Measurements from ENCODE around the gene SCMH1.
"Not testable (repeated sequence)": the region's sequence is repeated elsewhere in the genome, so short reads cannot be mapped to it uniquely, and the experiment has no call there.

SCMH1 gene

DNA sequence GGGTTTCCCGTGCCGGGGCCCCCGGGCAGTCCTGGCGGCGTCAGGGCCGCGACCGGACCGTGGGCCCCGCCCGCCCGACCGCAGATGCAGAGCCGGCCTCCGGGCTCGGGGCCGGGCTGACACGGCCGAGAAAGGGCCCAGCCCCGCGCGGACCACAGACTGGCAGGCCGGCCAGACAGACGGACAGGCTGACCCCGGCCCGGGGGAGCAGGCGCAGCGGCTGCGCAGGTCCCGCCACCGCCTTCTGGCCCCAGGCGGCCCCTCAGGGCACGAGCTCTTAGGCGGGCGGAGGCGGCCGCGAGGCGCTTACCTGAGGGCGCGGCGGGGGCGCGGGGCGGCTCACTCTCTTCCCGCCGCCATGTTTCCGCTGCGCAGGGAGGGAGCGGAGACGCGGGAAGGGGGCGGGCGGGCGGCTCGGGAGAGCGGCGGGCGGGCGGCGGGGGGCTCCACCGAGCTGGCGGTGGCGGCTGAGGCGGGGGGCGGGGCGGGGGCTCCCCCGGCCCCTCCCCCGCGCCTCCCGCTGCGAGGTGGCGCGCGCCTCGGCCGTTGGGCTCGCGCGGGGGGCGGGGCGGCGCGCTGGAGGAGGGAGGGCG is at the start of gene SCMH1:
Gene SCMH1 (minus strand): TSS at position 558 of the 593 bp plus-strand sequence. CDS start 56,173 bp downstream, outside the sequence.
- peak; percentile 92 for DNase-seq

DNA sequence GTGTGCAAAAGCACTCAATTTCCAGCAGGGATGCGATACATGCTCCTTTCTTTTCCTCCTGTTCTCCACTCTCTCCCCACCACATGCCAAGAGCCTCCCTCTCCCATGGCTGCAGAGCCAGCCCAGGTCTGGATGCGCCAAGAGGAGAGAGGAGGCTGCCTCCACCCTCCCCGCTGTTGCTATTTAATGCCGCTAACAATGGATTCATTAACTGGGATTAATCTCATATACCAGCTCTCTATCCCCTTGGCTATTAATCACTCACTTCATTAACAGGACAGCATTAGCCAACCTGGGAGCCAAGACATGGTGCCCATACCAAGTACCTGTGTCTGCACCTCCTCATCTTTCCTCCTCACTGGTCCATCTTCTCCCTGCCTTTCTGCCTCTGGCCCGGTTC is 49.1 kb upstream of the SCMH1 start:
- no peak for DNase-seq

DNA sequence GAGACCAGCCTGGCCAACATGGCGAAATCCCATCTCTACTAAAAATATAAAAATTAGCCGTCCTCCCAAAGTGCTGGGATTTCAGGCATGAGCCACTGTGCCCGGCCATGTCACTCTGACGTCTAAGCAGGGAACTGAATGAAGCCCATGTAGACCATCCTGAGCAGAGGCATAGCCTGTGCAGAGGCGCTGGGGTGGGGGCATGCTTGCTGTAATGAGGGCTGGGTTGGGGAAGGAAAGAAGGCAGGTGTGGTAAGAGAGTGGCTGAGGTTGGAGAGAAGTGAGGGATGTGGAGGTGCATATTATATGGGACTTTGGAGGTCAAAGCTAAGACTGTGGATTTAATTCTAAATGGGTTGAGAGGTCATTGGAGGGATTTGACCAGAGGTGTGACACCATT is 47.1 kb upstream of the SCMH1 start:
- no peak for DNase-seq

DNA sequence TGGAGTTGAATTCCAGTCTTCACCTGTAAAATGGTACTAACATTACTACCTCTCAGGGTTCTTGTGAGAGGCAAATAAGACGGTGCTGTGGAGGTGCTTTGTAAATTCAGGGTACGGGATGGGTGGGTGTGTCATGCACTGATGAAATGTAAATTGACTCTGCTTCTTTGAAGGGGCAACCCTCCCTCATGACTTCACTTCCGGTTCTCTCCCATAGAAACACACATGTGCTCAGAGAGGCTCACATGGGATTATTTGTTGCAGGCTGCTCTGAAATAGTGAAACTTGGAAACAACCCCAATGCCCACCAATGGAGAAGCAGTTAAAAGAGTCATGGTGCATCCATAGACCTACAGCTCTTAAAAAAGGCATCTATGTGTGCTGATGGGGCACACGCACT is 44.9 kb upstream of the SCMH1 start:
- no peak for DNase-seq

DNA sequence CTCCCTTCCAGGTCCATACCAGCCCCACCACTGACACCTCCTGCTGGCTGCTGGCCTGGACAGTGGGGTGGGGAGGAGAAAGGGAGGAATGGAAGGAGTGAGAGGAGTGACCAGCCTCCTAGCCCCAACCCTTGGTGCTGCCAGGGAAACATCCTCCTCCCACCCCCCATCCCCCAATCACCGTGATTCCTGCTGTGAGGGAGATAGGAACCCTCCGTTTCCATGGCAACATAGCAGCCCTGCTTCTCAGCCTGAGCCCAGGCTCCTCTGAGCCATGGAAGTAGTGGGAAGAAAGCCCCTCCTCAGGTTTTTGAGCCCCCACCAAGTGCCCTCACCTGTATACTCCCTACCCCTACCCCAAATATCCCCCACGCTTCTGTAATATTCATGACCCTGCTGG is 44.4 kb upstream of the SCMH1 start:
- DNase-seq, result no peak

DNA sequence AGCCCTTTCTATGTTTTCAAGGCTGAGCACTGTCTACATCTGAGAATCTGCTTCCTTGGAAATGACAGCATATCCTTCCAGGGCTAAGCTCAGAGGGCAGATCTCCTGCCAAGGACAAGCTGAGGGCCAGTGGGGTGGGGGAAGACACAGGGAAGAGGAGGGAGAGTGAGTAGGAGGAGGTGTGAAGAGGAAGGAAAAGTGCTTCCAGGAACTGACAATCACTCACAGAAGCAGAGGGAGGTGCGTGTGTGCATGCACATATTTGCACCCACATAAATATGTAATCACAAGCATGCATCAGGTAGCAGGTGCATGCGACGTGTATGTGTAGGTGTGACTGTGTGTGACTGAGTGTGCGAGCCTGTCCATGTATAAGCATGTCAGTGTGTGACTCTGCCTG is 43.7 kb upstream of the SCMH1 start:
- no peak for DNase-seq

DNA sequence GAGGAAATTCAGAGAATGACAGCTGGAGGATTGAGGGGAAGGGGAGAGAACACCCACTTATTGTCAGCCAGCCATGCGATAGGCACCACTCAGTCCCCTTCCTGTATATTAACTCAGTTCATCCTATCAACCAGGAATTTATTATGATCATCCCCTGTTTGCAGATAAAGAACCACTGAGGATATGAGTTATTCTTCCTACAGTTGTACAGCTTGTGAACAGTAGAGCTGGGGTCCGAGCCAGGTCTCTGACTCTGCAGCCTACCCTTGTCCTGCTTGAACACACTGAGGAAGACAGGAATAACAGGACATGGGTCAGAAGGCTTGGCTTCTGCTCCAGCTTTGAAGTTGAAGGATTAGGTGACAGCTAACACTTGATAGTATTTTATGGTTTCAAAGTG is 42.0 kb upstream of the SCMH1 start:
- DNase-seq, result no peak

DNA sequence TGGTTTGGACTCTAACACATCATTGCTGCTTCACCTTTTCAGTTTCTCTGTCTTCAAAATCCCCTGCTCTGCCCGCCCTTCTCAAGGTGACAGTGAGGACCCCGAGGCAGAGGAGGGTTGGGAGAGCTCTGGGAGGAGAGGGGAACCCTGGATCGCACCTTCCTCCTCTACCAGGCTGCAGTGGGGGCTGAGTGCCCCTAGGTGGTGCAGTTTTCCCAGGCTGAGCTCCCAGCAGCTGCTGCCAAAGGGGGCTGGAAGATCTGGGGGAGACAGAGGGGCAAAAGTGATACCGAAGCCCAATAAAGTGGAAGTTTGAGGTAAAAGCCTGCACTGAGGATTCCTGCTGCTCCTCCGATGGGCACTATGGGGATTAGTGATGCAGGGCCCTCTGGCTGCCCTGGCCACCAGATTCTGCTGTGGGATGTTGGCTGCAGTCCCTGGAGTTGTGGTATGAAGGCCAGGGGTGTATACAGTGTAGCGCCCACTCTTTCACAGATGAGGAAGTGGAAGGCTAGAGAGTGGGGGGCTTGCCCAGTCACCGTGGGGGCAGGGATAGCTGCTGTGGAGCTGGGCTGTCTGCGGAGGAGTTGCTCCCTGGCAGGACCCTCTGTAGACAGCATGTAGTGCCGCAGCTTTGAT is 40.7 kb upstream of the SCMH1 start:
- DNase-seq, result no peak

DNA sequence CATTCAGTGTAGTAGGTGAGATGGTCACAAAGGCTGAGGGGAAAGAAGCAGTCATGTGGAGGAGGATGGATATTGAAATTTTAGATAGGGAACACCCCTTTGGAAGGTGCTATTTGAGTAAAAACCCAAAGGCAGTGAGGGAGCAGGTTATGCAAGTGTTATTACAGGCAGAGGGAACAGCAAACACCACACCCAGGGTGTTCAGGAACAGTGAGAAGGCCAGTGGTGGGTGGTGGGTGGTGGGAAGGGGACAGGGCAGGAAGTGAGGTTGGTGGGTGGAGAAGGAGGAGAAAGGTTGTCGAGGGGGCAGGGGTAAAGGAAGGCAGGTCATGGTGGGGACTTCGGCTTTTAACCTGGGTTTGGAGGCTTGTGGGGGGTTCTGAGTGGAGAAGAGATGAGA is 39.2 kb upstream of the SCMH1 start:
- DNase-seq, result no peak

DNA sequence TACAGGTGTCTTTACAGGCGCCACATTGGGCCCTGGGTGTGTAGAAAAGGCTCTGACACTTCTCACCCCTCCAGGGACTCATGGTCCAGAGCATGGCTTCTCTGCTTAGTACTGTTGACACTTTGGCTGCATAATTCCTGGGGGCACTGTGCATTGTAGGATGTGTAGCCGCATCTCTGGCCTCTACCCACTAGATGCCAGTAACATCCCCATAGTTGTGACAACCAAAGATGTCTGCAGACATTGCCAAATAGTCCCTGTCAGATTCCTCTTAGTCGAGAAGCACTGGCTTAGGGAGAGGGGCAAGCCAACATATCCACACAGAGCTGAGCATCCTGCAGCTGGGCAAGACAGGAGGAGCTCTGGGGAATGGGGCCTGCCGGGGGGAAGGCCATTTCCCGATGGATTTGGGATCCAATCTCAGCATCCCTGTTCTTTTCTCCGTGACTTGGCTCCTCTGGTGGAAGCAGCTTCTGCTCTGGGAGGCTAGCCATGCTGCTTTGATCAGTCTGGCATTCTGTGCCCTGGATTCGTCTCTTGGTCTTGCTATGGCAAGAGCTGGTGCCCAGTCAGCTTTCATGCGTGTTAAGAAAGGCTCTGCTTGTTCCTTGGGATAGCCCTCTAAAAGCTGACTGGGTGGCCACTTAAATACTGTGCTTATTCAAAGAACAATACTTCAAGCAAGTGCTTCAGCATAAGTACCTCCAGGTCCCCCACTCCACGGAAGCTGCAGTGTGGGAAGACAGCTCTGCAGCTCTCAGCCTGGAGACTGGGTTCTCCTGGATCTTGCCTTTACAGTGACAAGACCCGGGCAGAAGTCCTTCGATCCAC is 38.3 kb upstream of the SCMH1 start:
- no peak for DNase-seq

DNA sequence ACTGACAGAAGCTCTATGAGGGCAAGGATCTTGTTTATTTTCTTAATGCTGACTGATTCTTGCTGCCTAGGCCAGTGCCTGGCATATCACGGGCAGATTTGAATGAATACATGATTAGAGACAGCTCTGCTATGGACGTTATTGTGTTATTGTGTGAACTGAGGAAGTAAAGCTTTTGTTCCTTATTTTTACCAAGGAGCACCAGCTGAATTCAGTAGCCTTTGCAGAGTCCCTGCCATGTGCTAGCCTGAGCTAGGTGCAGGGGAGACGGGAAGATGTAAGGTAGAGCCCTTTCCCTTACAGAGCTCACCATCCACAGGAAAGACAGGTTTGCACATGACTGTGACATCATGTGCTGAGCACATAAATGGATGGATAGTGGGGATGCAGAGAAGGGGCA is 36.0 kb upstream of the SCMH1 start:
- DNase-seq, result no peak

DNA sequence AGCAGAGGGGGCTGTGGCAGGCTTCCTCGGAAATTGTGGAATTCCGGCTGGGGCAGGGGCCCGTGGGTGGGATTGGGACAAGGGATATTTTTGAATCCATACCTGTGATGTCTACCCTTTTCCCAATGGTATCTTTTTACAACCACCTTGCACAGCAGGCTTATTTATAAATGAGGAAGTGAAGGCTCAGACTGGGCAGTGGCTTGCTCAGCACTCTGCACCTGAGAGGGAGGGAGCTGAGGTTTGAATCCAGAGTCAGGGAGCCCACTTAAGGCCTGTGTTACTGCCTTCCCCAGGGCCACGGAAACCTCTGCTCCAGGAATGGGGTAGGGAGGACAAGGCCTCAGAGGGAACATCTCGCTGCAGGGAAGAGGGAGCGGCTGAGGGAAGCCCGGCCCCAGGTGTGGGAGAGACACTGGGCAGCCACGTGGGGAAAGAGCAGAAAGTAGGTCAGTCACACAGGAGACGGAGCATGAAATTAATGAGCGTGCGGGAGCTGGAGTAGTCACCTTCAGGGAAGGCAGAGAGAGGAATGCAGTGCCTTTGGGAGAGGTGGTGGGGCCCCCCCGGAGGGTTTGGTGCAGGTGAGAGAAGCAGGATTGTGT is 35.4 kb upstream of the SCMH1 start:
- DNase-seq, result peak; percentile 41

DNA sequence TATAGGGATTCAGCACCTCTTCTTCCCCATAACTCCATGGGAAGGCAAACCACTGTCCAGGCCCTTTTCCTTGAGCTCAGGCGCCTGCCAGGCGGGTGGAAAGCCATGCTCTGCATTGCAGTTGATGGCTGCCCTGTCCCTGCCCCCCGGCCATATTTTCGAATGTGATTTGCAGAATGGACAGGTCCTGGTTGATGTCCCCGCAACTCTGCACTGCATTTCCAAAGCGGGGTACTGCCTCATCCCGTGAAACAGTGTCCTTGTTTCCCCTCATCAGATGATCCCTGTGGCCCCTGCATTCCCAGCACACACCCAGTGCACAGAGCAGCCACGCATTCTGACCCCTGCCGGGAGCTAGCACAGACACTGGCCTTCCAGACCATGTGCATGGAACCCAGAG is 33.7 kb upstream of the SCMH1 start:
- DNase-seq, result no peak

DNA sequence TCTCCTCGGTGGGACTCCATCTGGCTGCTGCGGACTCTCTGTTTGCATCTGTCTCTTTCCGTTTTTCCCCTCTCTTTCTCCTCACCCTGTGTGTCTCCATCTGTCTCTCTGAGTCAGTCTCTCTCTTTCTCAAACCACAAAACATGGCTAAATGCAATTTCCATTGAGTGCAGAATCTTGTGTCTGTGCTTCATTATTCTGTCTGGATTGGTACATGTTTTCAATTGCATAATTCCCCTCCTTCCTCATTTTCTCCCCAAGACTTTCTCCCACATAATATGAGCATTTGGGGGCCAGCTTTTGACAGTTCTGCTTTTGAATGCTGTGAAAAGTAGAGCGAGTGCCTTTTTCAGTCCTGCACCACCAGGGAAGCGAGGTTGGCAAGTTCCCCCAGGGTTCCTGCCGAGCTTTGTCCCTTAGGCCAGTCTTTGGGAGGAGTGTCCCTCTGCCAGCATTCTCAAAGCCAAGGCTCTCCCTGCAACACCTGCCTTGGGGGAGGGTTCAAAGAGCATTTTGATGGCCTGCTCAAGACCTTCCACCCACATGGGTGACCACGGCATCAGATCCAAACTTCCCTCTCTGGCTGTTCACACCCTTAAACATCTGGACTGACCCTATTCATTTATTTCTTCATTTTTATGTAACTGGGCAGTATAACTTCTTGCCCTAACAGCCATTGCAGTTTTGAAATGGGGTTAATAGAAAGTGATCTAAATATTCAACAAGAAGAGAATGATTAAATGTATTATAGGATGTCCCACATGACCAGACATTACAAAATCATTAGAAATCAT is 32.8 kb upstream of the SCMH1 start:
- no peak for DNase-seq

DNA sequence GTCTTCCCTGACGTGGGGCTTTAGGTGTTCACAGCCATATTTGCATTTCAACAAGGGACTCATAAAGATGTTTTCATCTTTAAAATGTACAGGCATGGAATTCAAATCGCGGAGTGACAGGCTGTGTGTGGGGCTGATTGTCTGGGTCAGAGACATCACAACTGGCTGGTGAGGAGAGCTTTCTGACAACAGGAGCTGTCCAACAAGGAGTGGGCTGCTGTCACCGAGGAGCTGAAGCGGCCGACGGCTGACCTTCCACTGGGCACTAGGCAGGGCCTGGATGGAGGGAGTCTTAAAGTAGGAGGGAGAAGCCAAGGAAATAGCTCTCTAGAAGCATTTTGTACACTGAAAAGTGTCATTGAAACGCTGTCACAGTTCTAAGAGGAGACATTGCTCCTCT is 30.5 kb upstream of the SCMH1 start:
- no peak for DNase-seq

DNA sequence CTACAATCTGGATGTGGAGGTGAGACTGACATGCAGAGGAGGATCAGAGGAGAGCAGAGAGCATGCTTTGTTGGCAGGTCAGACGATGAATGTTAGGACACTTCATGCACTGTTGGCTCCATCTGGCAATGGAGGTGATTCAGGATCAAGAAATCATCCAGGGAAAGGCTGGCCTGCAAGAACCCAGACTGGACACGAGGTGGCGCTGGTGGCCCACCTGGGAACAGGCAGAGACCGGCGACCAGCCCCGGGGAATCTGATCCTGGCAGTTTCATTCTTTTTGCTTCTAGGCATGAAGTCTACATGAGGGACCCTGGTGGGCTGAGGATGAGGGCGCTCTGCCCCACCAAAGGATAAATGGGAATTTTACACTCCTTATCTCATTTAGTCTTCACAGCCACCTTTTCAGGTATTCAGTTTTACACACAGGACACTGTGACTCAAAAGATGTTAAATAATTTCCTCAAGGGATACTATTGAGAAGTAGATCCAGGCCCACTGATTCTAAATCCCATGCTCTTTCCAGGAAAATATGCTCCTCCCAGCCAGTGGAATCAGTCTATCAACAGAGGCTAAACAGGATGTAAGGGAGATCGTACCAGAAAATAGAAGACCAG is 26.2 kb upstream of the SCMH1 start:
- DNase-seq, result peak; percentile 74

DNA sequence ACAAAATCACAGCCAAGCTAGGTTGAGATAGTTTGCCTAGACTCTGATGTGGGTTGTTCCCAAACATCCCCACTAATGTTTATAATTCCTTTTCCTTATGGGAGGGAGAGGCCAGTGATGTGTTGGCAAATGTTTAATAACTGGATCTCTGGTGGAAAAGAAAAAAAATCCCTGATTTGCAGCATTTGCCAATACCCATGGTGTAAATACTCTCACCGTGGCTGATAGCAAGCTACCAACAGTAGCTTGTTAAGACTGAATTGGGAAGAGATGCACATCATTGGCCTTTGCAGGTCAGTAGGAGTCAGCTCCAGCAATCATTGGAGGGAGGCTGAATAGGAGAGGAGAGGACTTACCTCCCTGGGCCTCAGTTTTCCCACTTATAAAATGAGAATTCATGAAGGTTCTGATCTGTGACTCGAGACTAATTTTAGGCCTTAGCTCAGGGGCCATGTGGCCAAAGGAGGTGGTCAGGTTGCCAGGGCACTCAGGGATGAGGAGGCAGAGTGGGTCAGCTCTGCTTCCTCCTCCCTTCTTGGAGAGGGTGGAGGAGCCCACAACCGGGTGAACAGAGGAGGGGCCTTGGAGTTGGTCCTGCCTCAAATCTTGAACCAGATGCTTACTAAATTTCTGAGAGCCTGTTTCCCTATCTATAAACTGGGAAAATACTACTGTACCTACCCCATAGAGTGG is 20.0 kb upstream of the SCMH1 start:
- DNase-seq, result no peak

DNA sequence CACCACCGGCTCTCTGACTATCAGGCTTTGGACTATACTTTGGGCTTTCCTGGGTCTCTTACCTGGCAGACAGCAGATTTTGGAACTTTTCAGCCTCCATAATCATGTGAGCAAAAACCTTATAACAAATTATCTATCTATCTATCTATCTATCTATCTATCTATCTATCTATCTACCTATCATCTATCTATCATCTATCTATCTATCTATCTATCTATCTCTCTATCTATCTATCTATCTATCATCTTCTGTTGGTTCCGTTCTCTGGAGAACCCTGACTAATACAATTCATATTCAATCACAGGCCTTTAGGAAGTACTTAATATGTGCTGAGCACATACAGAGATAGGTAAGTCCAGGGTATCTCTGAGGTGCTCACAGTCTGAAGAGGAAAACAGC is 18.7 kb upstream of the SCMH1 start:
- DNase-seq, result no peak

DNA sequence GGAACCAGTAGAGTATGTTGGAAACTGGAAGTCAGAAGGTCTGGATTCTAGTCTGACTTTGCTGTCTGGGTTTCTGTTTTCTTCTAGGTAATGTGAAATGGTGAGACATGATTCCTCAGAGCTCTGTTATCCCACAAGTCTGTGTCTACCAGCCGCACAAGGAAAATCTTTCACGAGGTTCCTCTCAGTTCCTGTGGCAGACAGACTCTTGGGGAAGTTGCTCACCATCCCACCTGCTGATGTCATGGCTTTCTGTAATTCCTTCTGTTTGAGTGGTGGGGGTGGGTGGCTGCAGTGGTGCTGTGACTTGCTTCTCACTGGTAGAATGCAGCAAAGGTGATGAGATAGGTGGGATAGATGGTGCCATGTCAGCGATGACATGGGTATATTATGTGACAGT is 17.1 kb upstream of the SCMH1 start:
- no peak for DNase-seq

DNA sequence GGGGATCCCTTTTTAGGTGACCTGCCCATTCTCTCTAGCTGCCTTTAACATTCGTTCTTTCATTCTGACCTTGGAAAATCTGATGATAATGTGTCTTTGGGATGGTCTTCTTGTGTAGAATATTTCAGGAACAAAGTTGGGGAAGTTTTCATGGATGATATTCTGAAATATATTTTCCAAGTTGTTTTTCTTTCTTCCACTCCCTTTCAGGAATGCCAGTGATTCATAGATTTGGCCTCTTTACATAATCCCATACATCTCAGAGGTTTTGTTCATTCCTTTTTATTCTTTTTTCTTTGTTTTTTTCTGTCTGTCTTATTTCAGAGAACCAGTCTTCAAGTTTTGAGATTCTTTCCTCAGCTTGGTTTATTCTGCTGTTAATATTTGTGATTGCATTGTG is 13.9 kb upstream of the SCMH1 start:
- DNase-seq, result no peak

DNA sequence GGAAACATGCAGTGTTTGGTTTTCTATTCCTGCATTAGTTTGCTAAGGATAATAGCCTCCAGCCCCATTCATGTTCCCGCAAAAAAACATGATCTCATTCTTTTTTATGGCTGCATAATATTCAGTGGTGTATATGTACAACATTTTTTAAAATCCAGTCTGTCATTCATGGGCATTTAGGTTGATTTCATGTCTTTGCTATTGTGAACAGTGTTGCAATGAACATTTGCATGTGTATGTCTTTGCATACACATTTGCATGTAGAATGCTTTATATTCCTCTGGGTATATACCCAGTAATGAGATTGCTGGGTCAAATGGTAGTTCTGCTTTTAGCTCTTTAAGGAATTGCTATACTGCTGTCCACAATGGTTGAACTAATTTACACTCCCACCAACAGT is 9.0 kb upstream of the SCMH1 start:
- DNase-seq, result not testable (repeated sequence)

DNA sequence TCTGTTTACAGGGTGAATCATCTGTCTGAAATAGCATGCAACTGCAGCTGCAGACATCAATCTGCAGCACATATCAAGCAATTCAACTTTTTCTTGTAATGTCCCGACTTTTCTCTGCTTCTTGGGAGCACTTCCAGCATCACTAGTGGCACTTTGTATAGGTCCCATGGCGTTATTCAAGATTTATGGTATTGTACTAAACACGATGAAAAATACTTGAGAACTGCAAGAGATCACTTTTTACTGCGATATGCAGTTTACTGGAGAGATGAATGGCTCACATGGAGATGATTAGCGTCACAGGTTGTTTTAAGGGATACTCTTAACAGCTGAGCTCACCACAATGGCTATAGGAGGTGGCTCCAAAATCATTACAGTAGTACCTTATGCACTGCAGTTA is 7.2 kb upstream of the SCMH1 start:
- DNase-seq, result no peak

Data from NCI-H510A (cell line).